22Rv1 (cell line): ENCODE data around the gene QKI.
"Not testable (repeated sequence)": the region's sequence is repeated elsewhere in the genome, so short reads cannot be mapped to it uniquely, and the experiment has no call there.

ENCODE experiments used
- H3K27ac ChIP-seq: fragments of 450-650 bp; 2 replicates; pipeline ENCODE4 v1.5.1; 2017
- CTCF ChIP-seq: fragments of 450-650 bp; IDR thresholded peaks from 2 replicates; pipeline ENCODE4 v1.5.1; 2017; ENCODE audit warnings: mild to moderate bottlenecking
- ZFX ChIP-seq: fragments of 450-650 bp; IDR thresholded peaks from 2 replicates; pipeline ENCODE4 v1.6.1; 2017; ENCODE audit warnings: antibody characterized with exemption, borderline replicate concordance

Gene QKI

GRCh38 chr6:163470611-163471010 is 56.1 kb downstream of the QKI start:
- H3K27ac ChIP-seq, result no peak overlapping the region
- TF ChIP-seq CTCF, result no peak
- TF ChIP-seq ZFX, result no peak

- no peak overlapping the region for H3K27ac ChIP-seq
- TF ChIP-seq CTCF (no peak), ZFX (no peak)
Measured at GRCh38 chr6:163474581-163474980, 60.1 kb downstream of the QKI start.

- H3K27ac ChIP-seq, result not testable (repeated sequence)
Measured at GRCh38 chr6:163476946-163477345, 62.4 kb downstream of the QKI start.

- H3K27ac ChIP-seq, result no peak overlapping the region
- no peak for TF ChIP-seq CTCF
- no peak for TF ChIP-seq ZFX
Measured at GRCh38 chr6:163483107-163483506, 68.6 kb downstream of the QKI start.

GRCh38 chr6:163485388-163485851 is 70.9 kb downstream of the QKI start:
- TF ChIP-seq CTCF (no peak), ZFX (no peak)
- H3K27ac ChIP-seq, result no peak overlapping the region

- TF ChIP-seq ZFX, result no peak
- TF ChIP-seq CTCF, result no peak
- H3K27ac ChIP-seq, result no peak overlapping the region
Measured at GRCh38 chr6:163486821-163487220, 72.3 kb downstream of the QKI start.

- no peak for TF ChIP-seq CTCF
- no peak for TF ChIP-seq ZFX
- H3K27ac ChIP-seq, result no peak overlapping the region
Measured at GRCh38 chr6:163487606-163488005, 73.1 kb downstream of the QKI start.

GRCh38 chr6:163489584-163489983 is 75.1 kb downstream of the QKI start:
- no peak overlapping the region for H3K27ac ChIP-seq
- TF ChIP-seq CTCF (no peak), ZFX (no peak)
